SK-N-SH (cell line): Measurements from ENCODE around the gene OTOP3. TPM values are rescaled to one million over a fixed set of nuclear protein-coding genes. Genes with fewer than 3 reads are reported as not detected.

ENCODE experiments used
- CTCF ChIA-PET: fragments of 300-600, 350-600 bp; formaldehyde crosslinking; extraction: SDS; loops from one replicate; lab custom pipeline; 2021; lab: Yijun Ruan, JAX
- POLR2A ChIA-PET: fragments of 350-600 bp; sonication (Branson Sonifier 250); formaldehyde crosslinking; extraction: SDS; loops from one replicate; lab custom pipeline; 2020; ENCODE audit warnings: antibody characterized with exemption, inconsistent platforms; lab: Yijun Ruan, JAX
- DNase-seq: peaks from one replicate; pipeline ENCODE4 v3.0.0; 2012
- H2AFZ ChIP-seq: fragments of 200-600 bp; sonication (generic); 2 replicates; pipeline ENCODE4 v1.8.1; 2016; ENCODE audit warnings: antibody characterized with exemption, mild to moderate bottlenecking, low read depth
- H3F3A ChIP-seq: fragments of 200-600 bp; sonication (generic); replicated peaks from 2 replicates; pipeline ENCODE3; 2016; ENCODE audit warnings: antibody characterized with exemption, mild to moderate bottlenecking; ENCODE audit not compliant: insufficient read depth
- H3K27ac ChIP-seq, 2 experiments: fragments of 200-500 bp in 1 of 2; fragments of 200-600 bp in 1 of 2; sonication (Bioruptor generic) in 1 of 2; sonication (generic), shearing (Covaris generic) in 1 of 2; 2 replicates each; pipeline versions ENCODE4 v1.5.1 to v1.6.1; 2014 to 2016; ENCODE audit warnings: low read depth in 2 of 2, inconsistent platforms in 1 of 2, low read length in 1 of 2, mild to moderate bottlenecking in 1 of 2, mixed read lengths in 1 of 2
- H3K27me3 ChIP-seq: fragments of 200-600 bp; sonication (generic), shearing (Covaris generic); 2 replicates; pipeline ENCODE4 v1.6.1; 2016; ENCODE audit warnings: mixed run types; ENCODE audit not compliant: insufficient read depth
- H3K36me3 ChIP-seq, 2 experiments: fragments of 200-500 bp in 1 of 2; fragments of 200-600 bp in 1 of 2; sonication (Bioruptor generic) in 1 of 2; sonication (generic) in 1 of 2; replicated peaks in 1 of 2; 2 replicates each; pipeline versions ENCODE3 to v1.5.1; 2014 to 2016; ENCODE audit warnings: low read length in 1 of 2, mild to moderate bottlenecking in 1 of 2; ENCODE audit not compliant: insufficient read depth in 2 of 2, control insufficient read depth in 1 of 2
- H3K4me1 ChIP-seq, 2 experiments: fragments of 200-500 bp in 1 of 2; fragments of 200-600 bp in 1 of 2; sonication (Bioruptor generic) in 1 of 2; sonication (generic), shearing (Covaris generic) in 1 of 2; 2 replicates each; pipeline versions ENCODE4 v1.5.1 to v1.6.1; 2014 to 2016; ENCODE audit warnings: low read depth in 1 of 2, low read length in 1 of 2, mixed run types in 1 of 2; ENCODE audit not compliant: insufficient read depth in 2 of 2, control insufficient read depth in 1 of 2
- H3K4me2 ChIP-seq: fragments of 200-600 bp; sonication (generic), shearing (Covaris generic); 2 replicates; pipeline ENCODE4 v1.6.1; 2017; ENCODE audit warnings: mixed run types
- H3K4me3 ChIP-seq, 2 experiments: fragments of 200-500 bp in 1 of 2; fragments of 200-600 bp in 1 of 2; sonication (Bioruptor generic) in 1 of 2; sonication (generic), shearing (Covaris generic) in 1 of 2; 2 replicates each; pipeline versions ENCODE4 v1.5.1 to v1.8.1; 2014 to 2016; ENCODE audit warnings: low read depth in 2 of 2, inconsistent platforms in 1 of 2, low read length in 1 of 2, mild to moderate bottlenecking in 1 of 2, mixed read lengths in 1 of 2, moderate library complexity in 1 of 2
- H3K79me2 ChIP-seq: fragments of 200-600 bp; sonication (generic); 2 replicates; pipeline ENCODE4 v1.8.1; 2017; ENCODE audit warnings: mild to moderate bottlenecking; ENCODE audit not compliant: insufficient read depth
- H3K9ac ChIP-seq: fragments of 200-600 bp; sonication (generic); 2 replicates; pipeline ENCODE4 v1.6.1; 2017; ENCODE audit warnings: mixed run types
- H3K9me2 ChIP-seq: fragments of 200-600 bp; sonication (generic); 2 replicates; pipeline ENCODE4 v1.6.1; 2017; ENCODE audit warnings: mixed run types
- H3K9me3 ChIP-seq: fragments of 200-600 bp; sonication (generic); 2 replicates; pipeline ENCODE4 v1.6.1; 2017; ENCODE audit warnings: mixed run types, mild to moderate bottlenecking, moderate library complexity
- H4K20me1 ChIP-seq: fragments of 200-600 bp; sonication (generic); 2 replicates; pipeline ENCODE4 v1.6.1; 2017; ENCODE audit warnings: mild to moderate bottlenecking, mixed run types; ENCODE audit not compliant: insufficient read depth
- CHD2 ChIP-seq: fragments of 150-350 bp; IDR thresholded peaks from 2 replicates; pipeline ENCODE4 v1.6.1; 2018; ENCODE audit warnings: low read length; ENCODE audit not compliant: partially characterized antibody
- CTCF ChIP-seq: fragments of 200-600 bp; sonication (generic); IDR thresholded peaks from 2 replicates; pipeline ENCODE4 v1.6.1; 2017; ENCODE audit warnings: antibody characterized with exemption, mild to moderate bottlenecking, moderate library complexity
- ELF1 ChIP-seq: IDR thresholded peaks from 2 replicates; pipeline ENCODE4 v1.4.0; 2012
- EP300 ChIP-seq, 2 experiments: IDR thresholded peaks; 2 replicates each; pipeline versions ENCODE4 v1.4.0 to v1.6.1; 2012; ENCODE audit warnings: borderline replicate concordance in 1 of 2, low read depth in 1 of 2, low read length in 1 of 2
- EZH2phosphoT487 ChIP-seq: fragments of 200-600 bp; sonication (generic); IDR thresholded peaks from 2 replicates; pipeline ENCODE4 v1.6.1; 2017; ENCODE audit warnings: low read depth, mixed run types, mild to moderate bottlenecking, antibody characterized with exemption, moderate library complexity, borderline replicate concordance
- FOSL2 ChIP-seq: IDR thresholded peaks from 2 replicates; pipeline ENCODE4 v1.4.0; 2012; ENCODE audit warnings: low read depth, mild to moderate bottlenecking, moderate library complexity, borderline replicate concordance
- FOXJ3 ChIP-seq: sonication (generic); formaldehyde crosslinking; IDR thresholded peaks from 2 replicates; pipeline ENCODE4 v1.5.1; 2020; ENCODE audit warnings: mild to moderate bottlenecking, missing genetic modification reagents
- FOXM1 ChIP-seq: IDR thresholded peaks from 2 replicates; pipeline ENCODE4 v1.4.0; 2012; ENCODE audit warnings: low read depth, mild to moderate bottlenecking
- GATA2 ChIP-seq: sonication (generic); formaldehyde crosslinking; IDR thresholded peaks from 2 replicates; pipeline ENCODE4 v1.5.0; 2020; ENCODE audit warnings: mild to moderate bottlenecking, missing genetic modification reagents
- MAX ChIP-seq: IDR thresholded peaks from 2 replicates; pipeline ENCODE4 v1.4.0; 2012; ENCODE audit warnings: low read depth
- NFIC ChIP-seq: IDR thresholded peaks from 2 replicates; pipeline ENCODE4 v1.4.0; 2012; ENCODE audit warnings: borderline replicate concordance
- PBX3 ChIP-seq: IDR thresholded peaks from 2 replicates; pipeline ENCODE4; 2012
- POLR2AphosphoS5 ChIP-seq: IDR thresholded peaks from 2 replicates; pipeline ENCODE4 v1.6.1; 2012; ENCODE audit warnings: low read depth, low read length
- RAD21 ChIP-seq: IDR thresholded peaks from 2 replicates; pipeline ENCODE4 v1.6.1; 2012; ENCODE audit warnings: mild to moderate bottlenecking, low read length
- REST ChIP-seq: IDR thresholded peaks from 2 replicates; pipeline ENCODE4 v1.6.1; 2012; ENCODE audit warnings: mild to moderate bottlenecking, low read depth, low read length, moderate library complexity
- RXRA ChIP-seq: IDR thresholded peaks from 2 replicates; pipeline ENCODE4 v1.4.0; 2012; ENCODE audit warnings: low read depth, mild to moderate bottlenecking, borderline replicate concordance
- SMC3 ChIP-seq: IDR thresholded peaks from 2 replicates; pipeline ENCODE4 v1.6.1; 2012; ENCODE audit warnings: low read depth, low read length, improper control_type of control experiment
- TAF1 ChIP-seq: IDR thresholded peaks from 2 replicates; pipeline ENCODE4 v1.6.1; 2012; ENCODE audit warnings: low read depth, mild to moderate bottlenecking, low read length, moderate library complexity, borderline replicate concordance
- TCF12 ChIP-seq: IDR thresholded peaks from 2 replicates; pipeline ENCODE4 v1.4.0; 2012
- WGBS: methylation state at CpG from one replicate; pipeline ENCODE4 v1.1.6; 2017; ENCODE audit warnings: low lambda C conversion rate; 5-methylcytosine and 5-hydroxymethylcytosine counted together
- polyA plus RNA-seq, 3 experiments: library from polyadenylated mRNA; depleted of rRNA; stranded (reverse); fragments of >200 nt; gene quantifications; 2 replicates each; pipeline ENCODE4 v1.2.3, GENCODE V29; 2012
- TF ChIP-seq, protein P1 (sequence below): fragments of 150-350 bp; IDR thresholded peaks from 2 replicates; pipeline ENCODE4 v1.6.1; 2017; ENCODE audit warnings: antibody characterized with exemption, low read length, low read depth, borderline replicate concordance

OTOP3 gene
- polyA plus RNA-seq, 1 of the 3 experiments (the other 2 are of a cell fraction), result not detected

GRCh38 chr17:74925242-74925641, 10.5 kb upstream of the OTOP3 start:
- TF ChIP-seq EP300 (IDR thresholded peaks at IDR 0.05; ENCODE audit: borderline replicate concordance in 1 of 2, low read depth in 1 of 2, low read length in 1 of 2) (no peak), GATA2 (CRISPR knock-in tag) (no peak), CHD2 (no peak), MAX (no peak), TCF12 (no peak), RAD21 (no peak), FOSL2 (no peak), CTCF (no peak), PBX3 (no peak), POLR2AphosphoS5 (no peak), ELF1 (no peak), SMC3 (no peak), EZH2phosphoT487 (no peak), NFIC (no peak), FOXM1 (no peak), REST (no peak), RXRA (no peak), TAF1 (no peak), FOXJ3 (CRISPR knock-in tag) (no peak)
- TF ChIP-seq, protein P1, sequence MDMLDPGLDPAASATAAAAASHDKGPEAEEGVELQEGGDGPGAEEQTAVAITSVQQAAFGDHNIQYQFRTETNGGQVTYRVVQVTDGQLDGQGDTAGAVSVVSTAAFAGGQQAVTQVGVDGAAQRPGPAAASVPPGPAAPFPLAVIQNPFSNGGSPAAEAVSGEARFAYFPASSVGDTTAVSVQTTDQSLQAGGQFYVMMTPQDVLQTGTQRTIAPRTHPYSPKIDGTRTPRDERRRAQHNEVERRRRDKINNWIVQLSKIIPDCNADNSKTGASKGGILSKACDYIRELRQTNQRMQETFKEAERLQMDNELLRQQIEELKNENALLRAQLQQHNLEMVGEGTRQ, result no peak
- TF ChIP-seq, all 33 proteins: peak for 0
- no peaks in the 10 kb centered on the region for H3K36me3 ChIP-seq
- no peak overlapping the region for H3K4me3 ChIP-seq
- H3K9me3 ChIP-seq, result no peaks in the 10 kb centered on the region
- no peak overlapping the region for H3K4me2 ChIP-seq
- H3K9ac ChIP-seq, result no peak overlapping the region
- H3K4me1 ChIP-seq, result peaks cover 0 to 19% of the 10 kb centered on the region in 2 experiments; a peak in 1 of 4 replicates
- ChIA-PET POLR2A (interaction anchor here (1.5 kb wide), 1 partner anchor 10 kb away, joined by 3 read pairs; the partner anchor contains the start of gene OTOP3), CTCF (interaction anchor here (0.7 to 12.1 kb wide), 12 partner anchors 11 to 305 kb away, joined by 3 to 286 read pairs (median 4); partner anchors contain the start of genes MRPL58 and OTOP3)
- DNase-seq, result no peak
- H3K27me3 ChIP-seq, result peaks cover 84% of the 10 kb centered on the region
- no peaks in the 10 kb centered on the region for H3F3A ChIP-seq
- no peak overlapping the region for H2AFZ ChIP-seq
- no peaks in the 10 kb centered on the region for H3K79me2 ChIP-seq
- no peak overlapping the region for H3K27ac ChIP-seq
- peaks cover 3% of the 10 kb centered on the region; the same call in 1 of the 2 replicates for H4K20me1 ChIP-seq
- H3K9me2 ChIP-seq, result no peaks in the 10 kb centered on the region
- WGBS, result 45% methylated on average over 3 of the region's 3 CpGs
